Measurements from ENCODE around the gene B3GLCT.

B3GLCT gene

DNA sequence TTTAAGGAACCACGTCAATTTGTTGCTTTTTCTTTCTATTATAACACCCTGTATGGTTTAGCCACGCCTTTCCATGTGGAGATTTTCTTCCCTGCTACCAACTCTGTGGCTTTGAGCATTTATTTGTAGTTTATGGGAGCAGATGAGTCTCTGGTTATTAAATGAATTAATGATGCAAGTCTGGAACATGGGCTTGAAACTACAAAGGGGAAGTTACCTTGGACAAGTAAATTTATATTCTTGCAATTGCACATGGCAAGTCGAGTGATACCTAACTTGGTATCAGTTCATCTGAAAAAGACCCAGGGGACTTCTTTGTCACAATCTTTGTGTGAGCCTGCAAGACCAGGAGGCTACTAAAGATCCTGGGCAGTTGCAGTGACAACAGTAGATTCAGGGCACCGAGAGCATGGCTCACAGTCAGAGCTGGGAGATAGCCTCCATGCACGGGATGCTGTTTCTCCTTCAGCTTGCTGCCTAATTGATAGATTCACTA is 24.4 kb downstream of the B3GLCT start:
- Mint-ChIP-seq H3K4me3 (no peak overlapping the region), H3K27me3 (no peaks in the 10 kb centered on the region), H3K36me3 (ENCODE audit: low read depth) (no peaks in the 10 kb centered on the region), H3K27ac (no peak overlapping the region), H3K9me3 (no peaks in the 10 kb centered on the region), H3K4me1 (peaks cover 3% of the 10 kb centered on the region)
- no peak for DNase-seq
- ATAC-seq = no peak

GRCh38 chr13:31224963-31225559 is 25.3 kb downstream of the B3GLCT start:
- Mint-ChIP-seq H3K36me3 (ENCODE audit: low read depth) (no peaks in the 10 kb centered on the region), H3K27me3 (no peaks in the 10 kb centered on the region), H3K4me1 (peaks cover 3% of the 10 kb centered on the region), H3K9me3 (no peaks in the 10 kb centered on the region), H3K4me3 (no peak overlapping the region), H3K27ac (no peak overlapping the region)
- ATAC-seq = no peak
- no peak for DNase-seq

DNA sequence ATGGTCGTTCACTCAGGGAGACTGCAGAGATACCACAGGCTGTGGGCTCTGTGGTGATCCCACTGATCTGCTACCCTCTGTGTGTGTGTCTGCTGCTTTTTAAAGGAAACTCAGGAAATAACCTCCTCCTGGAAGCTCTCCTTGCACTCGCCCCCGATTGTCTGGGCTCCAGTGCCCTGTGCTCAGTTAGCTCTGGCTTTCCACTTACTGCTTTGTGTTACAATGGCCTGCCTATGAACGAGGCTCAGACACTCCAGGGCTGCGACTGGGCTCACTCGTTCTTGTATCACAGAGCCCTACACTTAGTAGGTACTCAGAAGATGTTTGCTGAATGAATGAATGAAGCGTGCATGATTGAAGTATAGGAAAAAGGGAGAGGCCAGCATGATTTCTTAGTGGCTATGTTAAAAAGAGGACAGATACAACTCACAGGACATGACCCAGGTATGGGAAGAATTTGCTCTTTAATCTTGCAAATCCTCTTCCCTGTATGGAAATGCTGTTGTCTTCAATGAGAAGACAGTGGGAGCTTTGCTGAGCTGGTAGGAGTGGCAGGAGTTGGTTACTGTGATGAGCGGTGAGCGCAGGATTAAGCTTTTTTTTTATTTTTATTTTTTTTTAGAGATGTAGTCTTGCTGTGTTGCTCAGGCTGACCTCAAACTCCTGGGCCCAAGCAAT is 26.4 kb downstream of the B3GLCT start:
- no peak overlapping the region for H3K27ac Mint-ChIP-seq
- no peak overlapping the region for H3K4me3 Mint-ChIP-seq
- H3K4me1 Mint-ChIP-seq = peaks cover 3% of the 10 kb centered on the region
- ATAC-seq (no peak), DNase-seq (no peak)
- no peaks in the 10 kb centered on the region for H3K9me3 Mint-ChIP-seq
- H3K36me3 Mint-ChIP-seq (ENCODE audit: low read depth) = no peaks in the 10 kb centered on the region
- H3K27me3 Mint-ChIP-seq = no peaks in the 10 kb centered on the region

- H3K36me3 Mint-ChIP-seq (ENCODE audit: low read depth) = no peaks in the 10 kb centered on the region
- no peaks in the 10 kb centered on the region for H3K9me3 Mint-ChIP-seq
- H3K4me1 Mint-ChIP-seq = peaks cover 3% of the 10 kb centered on the region
- no peak overlapping the region for H3K4me3 Mint-ChIP-seq
- H3K27me3 Mint-ChIP-seq = no peaks in the 10 kb centered on the region
- no peak for ATAC-seq
- H3K27ac Mint-ChIP-seq = no peak overlapping the region
- no peak for DNase-seq
Observed at GRCh38 chr13:31227063-31227462, 27.3 kb downstream of the B3GLCT start.

GRCh38 chr13:31227870-31228269 is 28.1 kb downstream of the B3GLCT start:
- Mint-ChIP-seq H3K36me3 (ENCODE audit: low read depth) (no peaks in the 10 kb centered on the region), H3K4me3 (no peak overlapping the region), H3K27ac (no peak overlapping the region), H3K27me3 (no peaks in the 10 kb centered on the region), H3K9me3 (no peaks in the 10 kb centered on the region), H3K4me1 (peaks cover 3% of the 10 kb centered on the region)
- no peak for DNase-seq
- ATAC-seq = no peak

DNA sequence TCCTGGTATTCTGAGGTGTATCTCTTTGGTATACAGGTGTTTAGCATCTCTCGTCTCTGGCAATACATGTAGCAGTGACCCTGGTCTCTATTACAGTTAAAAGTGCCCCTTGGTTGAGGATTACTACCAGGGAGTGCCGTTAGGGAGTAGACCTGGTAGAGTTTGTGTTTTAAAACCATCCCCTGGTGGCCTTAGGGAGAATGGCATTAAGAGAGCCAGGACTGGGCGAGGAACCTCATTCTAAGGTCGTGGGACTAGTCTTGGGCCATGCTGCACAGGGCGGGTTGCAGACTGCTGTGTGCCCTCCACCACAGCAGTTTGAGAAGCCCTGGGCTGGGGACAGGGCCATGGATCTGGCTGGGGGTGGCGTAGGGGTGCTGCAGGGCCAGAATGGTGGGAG is 35.0 kb downstream of the B3GLCT start:
- Mint-ChIP-seq H3K27ac (no peak overlapping the region), H3K36me3 (ENCODE audit: low read depth) (peaks cover 2% of the 10 kb centered on the region), H3K4me1 (no peaks in the 10 kb centered on the region), H3K4me3 (no peak overlapping the region), H3K27me3 (no peaks in the 10 kb centered on the region), H3K9me3 (no peaks in the 10 kb centered on the region)
- DNase-seq (no peak), ATAC-seq (no peak)

DNA sequence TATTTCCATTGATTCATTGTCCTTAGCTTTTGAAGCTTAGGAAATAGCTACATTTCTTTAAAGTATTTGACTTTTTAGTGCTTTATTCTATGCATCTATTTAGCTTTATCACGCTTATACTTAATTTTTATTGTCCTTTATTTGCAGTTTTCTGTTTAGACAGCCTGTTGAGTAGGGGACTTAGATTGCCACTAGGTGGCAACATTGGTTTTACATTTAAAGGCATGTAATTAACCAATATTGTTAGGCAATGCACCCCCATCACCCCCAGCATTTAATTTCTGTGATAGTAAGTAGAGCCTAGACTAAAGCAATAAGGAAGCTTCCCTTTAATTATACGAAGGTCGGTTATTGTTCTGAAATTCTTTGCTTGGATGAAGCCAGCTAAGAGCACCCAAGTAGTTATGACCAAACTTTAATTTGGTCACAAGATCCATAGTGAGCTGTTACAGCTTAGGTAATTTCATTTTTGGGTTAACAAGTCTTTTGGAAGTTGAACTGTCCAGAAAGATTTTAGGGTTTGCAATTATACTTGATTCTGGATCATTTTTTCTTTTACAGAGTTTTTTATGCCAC is 36.5 kb downstream of the B3GLCT start:
- H3K4me1 Mint-ChIP-seq = no peaks in the 10 kb centered on the region
- no peaks in the 10 kb centered on the region for H3K9me3 Mint-ChIP-seq
- H3K27me3 Mint-ChIP-seq = no peaks in the 10 kb centered on the region
- H3K36me3 Mint-ChIP-seq (ENCODE audit: low read depth) = peaks cover 2% of the 10 kb centered on the region
- no peak overlapping the region for H3K4me3 Mint-ChIP-seq
- DNase-seq = no peak
- no peak overlapping the region for H3K27ac Mint-ChIP-seq
- no peak for ATAC-seq

DNA sequence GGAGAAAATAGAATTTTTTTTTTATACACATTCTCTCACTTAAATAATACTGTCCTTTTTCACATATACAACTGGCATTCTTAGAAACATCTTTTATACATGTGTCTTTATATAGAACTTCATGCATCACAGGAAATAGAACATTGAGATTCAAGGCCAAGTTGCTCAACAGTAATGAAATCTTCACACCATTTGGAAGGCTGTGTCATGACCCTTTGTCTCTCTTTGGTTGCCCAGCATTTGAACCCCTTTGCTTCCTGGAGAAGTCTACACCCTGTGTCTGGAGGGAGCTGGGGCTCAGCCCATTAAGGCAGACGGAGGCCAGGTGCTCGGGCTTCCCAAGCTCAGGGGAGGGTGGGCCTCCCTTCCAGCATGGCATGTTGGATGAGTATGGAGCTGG is 41.1 kb downstream of the B3GLCT start:
- no peak overlapping the region for H3K27ac Mint-ChIP-seq
- ATAC-seq = no peak
- H3K4me3 Mint-ChIP-seq = no peak overlapping the region
- H3K4me1 Mint-ChIP-seq = no peaks in the 10 kb centered on the region
- peaks cover under 1% of the 10 kb centered on the region for H3K36me3 Mint-ChIP-seq (ENCODE audit: low read depth)
- H3K9me3 Mint-ChIP-seq = no peaks in the 10 kb centered on the region
- H3K27me3 Mint-ChIP-seq = no peaks in the 10 kb centered on the region
- DNase-seq = no peak

- ATAC-seq (no peak), DNase-seq (no peak)
- Mint-ChIP-seq H3K9me3 (no peaks in the 10 kb centered on the region), H3K27ac (no peak overlapping the region), H3K27me3 (no peaks in the 10 kb centered on the region), H3K36me3 (ENCODE audit: low read depth) (peaks cover 1% of the 10 kb centered on the region), H3K4me1 (no peaks in the 10 kb centered on the region), H3K4me3 (no peak overlapping the region)
Observed at GRCh38 chr13:31242367-31242766, 42.6 kb downstream of the B3GLCT start.

- DNase-seq (no peak), ATAC-seq (no peak)
- Mint-ChIP-seq H3K27me3 (no peaks in the 10 kb centered on the region), H3K4me1 (no peaks in the 10 kb centered on the region), H3K36me3 (ENCODE audit: low read depth) (peaks cover 1% of the 10 kb centered on the region), H3K27ac (no peak overlapping the region), H3K4me3 (no peak overlapping the region), H3K9me3 (no peaks in the 10 kb centered on the region)
Observed at GRCh38 chr13:31242916-31243315, 43.1 kb downstream of the B3GLCT start.

DNA sequence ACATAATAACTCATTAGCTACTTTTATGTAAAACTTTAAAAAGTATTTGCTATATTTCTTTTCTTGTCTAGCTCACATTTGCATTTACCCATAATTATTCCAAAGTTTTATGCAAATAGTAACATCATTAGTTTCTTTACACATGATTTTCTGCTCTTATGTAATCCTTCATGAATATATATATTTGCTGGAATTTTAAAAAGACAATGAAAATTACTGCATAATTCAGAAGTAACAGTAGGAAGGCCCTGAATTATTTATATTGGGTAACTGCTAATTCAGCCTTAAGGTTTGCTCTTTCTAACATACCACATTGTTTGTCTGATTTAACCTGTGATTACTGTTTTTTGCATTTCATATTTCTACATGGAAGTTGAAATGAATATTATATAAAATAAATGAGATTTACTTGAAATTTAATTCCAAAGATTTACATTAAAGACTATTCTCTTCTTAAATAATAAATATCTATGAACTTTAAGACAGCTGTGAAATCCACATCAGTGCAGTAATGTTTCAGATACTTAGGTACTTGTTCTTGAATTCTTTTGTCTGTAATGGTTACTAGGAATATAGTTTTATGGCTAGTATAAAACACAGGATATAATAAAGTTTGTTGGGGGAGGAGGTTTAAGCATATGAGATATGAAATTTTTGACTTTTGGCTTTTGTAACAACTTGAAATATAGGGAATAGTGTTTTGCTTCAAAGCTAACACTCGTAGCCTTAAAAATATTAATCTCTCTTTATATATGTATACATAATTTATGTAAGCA is 46.0 kb downstream of the B3GLCT start:
- DNase-seq (no peak), ATAC-seq (no peak)
- no peaks in the 10 kb centered on the region for H3K9me3 Mint-ChIP-seq
- H3K4me3 Mint-ChIP-seq = no peak overlapping the region
- H3K27ac Mint-ChIP-seq = no peak overlapping the region
- H3K27me3 Mint-ChIP-seq = no peaks in the 10 kb centered on the region
- H3K4me1 Mint-ChIP-seq = no peaks in the 10 kb centered on the region
- H3K36me3 Mint-ChIP-seq (ENCODE audit: low read depth) = peaks cover 5% of the 10 kb centered on the region

DNA sequence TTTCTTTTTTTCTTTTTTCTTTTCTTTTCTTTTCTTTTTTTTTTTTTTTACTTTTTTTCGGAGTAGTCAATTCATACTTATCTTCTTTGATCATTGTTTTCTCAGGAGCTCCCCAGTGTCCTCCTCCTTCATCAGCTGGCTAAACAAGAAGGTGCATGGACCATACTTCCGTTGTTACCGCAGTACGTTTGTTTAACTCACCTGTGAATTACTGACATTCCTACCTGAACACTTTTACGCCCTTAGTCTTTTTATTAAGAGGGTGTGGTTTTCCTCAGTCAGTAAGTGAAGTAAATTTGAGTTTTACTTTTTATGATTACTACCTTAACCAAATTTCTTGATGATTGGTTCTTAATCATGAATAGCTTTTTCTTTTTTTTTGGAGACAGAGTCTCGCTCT is 47.1 kb downstream of the B3GLCT start:
- ATAC-seq = no peak
- Mint-ChIP-seq H3K27me3 (no peaks in the 10 kb centered on the region), H3K27ac (no peak overlapping the region), H3K9me3 (no peaks in the 10 kb centered on the region), H3K4me3 (no peak overlapping the region), H3K36me3 (ENCODE audit: low read depth) (peaks cover 8% of the 10 kb centered on the region), H3K4me1 (no peaks in the 10 kb centered on the region)
- DNase-seq = no peak

- ATAC-seq (no peak), DNase-seq (no peak)
- no peaks in the 10 kb centered on the region for H3K27me3 Mint-ChIP-seq
- H3K9me3 Mint-ChIP-seq = peaks cover 10% of the 10 kb centered on the region
- H3K36me3 Mint-ChIP-seq (ENCODE audit: low read depth) = peaks cover 15% of the 10 kb centered on the region
- no peak overlapping the region for H3K27ac Mint-ChIP-seq
- H3K4me1 Mint-ChIP-seq = no peaks in the 10 kb centered on the region
- no peak overlapping the region for H3K4me3 Mint-ChIP-seq
Observed at GRCh38 chr13:31248361-31248760, 48.6 kb downstream of the B3GLCT start.

GRCh38 chr13:31248965-31249539 is 49.3 kb downstream of the B3GLCT start:
- no peak overlapping the region for H3K27ac Mint-ChIP-seq
- peaks cover 10% of the 10 kb centered on the region for H3K9me3 Mint-ChIP-seq
- peaks cover 20% of the 10 kb centered on the region for H3K36me3 Mint-ChIP-seq (ENCODE audit: low read depth)

More at GRCh38 chr13:31248965-31249539, 49.3 kb downstream of the B3GLCT start:
- ATAC-seq (no peak), DNase-seq (no peak)
- Mint-ChIP-seq H3K4me1 (no peaks in the 10 kb centered on the region), H3K4me3 (no peak overlapping the region), H3K27me3 (no peaks in the 10 kb centered on the region)
